ENCODE results near the gene OR5T1. TPM values are rescaled to one million over a fixed set of nuclear protein-coding genes. Genes with fewer than 3 reads are reported as not detected.

The OR5T1 gene
- total RNA-seq, 1 experiment from 2014 or later: not detected

DNA sequence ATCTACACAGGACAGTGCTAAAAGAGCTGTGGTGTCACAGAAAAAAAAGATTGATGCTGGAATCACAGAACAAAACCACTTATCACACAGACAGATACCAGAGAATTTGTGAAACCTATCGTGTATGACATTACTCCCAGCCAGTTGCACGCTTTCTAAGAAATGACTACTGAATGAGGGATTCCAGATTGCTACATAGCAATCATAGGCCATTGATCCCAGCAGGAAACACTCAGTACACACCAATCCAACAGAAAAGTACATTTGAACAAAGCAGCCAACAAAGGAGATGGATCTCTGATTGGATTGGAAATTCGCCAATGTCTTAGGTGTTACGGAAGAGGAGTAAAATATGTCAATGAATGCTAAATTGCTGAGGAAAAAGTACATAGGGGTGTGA, 22.9 kb downstream of the OR5T1 start:
- TF ChIP-seq, protein P1, sequence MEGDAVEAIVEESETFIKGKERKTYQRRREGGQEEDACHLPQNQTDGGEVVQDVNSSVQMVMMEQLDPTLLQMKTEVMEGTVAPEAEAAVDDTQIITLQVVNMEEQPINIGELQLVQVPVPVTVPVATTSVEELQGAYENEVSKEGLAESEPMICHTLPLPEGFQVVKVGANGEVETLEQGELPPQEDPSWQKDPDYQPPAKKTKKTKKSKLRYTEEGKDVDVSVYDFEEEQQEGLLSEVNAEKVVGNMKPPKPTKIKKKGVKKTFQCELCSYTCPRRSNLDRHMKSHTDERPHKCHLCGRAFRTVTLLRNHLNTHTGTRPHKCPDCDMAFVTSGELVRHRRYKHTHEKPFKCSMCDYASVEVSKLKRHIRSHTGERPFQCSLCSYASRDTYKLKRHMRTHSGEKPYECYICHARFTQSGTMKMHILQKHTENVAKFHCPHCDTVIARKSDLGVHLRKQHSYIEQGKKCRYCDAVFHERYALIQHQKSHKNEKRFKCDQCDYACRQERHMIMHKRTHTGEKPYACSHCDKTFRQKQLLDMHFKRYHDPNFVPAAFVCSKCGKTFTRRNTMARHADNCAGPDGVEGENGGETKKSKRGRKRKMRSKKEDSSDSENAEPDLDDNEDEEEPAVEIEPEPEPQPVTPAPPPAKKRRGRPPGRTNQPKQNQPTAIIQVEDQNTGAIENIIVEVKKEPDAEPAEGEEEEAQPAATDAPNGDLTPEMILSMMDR (conservative IDR thresholded peaks at IDR 0.05): no peak
- H2BK5ac ChIP-seq (ENCODE audit: insufficient read length, low read length): no peak overlapping the region
- H3K27ac ChIP-seq (ENCODE audit: insufficient read length, low read depth, low read length): no peak overlapping the region
- H2BK120ac ChIP-seq (ENCODE audit: low read depth, low read length, poor library complexity, severe bottlenecking): no peak overlapping the region
- H3K9me3 ChIP-seq (ENCODE audit: control insufficient read depth, low read depth, low read length): no peaks in the 10 kb centered on the region
- H3K9ac ChIP-seq (ENCODE audit: extremely low read depth, insufficient read length, low read length): no peak overlapping the region
- H3K4me1 ChIP-seq (ENCODE audit: insufficient read depth, low read length): no peaks in the 10 kb centered on the region
- H3K79me2 ChIP-seq (ENCODE audit: insufficient read depth, low read length): no peaks in the 10 kb centered on the region
- H3K23ac ChIP-seq (ENCODE audit: insufficient read length, low read depth, low read length): no peak overlapping the region
- no peak overlapping the region for H4K8ac ChIP-seq (replicated peaks; ENCODE audit: insufficient read length, low read depth, low read length)
- H2BK20ac ChIP-seq (ENCODE audit: low read depth, low read length, poor library complexity, severe bottlenecking): no peak overlapping the region
- no peak overlapping the region for H3K14ac ChIP-seq (ENCODE audit: insufficient read depth, low read length)
- no peak overlapping the region for H3K4ac ChIP-seq (ENCODE audit: low read depth, low read length)
- H3K4me2 ChIP-seq (ENCODE audit: insufficient read depth, insufficient read length, low read length): no peak overlapping the region
- H3K79me1 ChIP-seq (ENCODE audit: insufficient read depth, low read depth, low read length, poor library complexity, severe bottlenecking): no peaks in the 10 kb centered on the region
- Mint-ChIP-seq H3K9me3 (peaks cover 0 to 6% of the 10 kb centered on the region in 2 experiments; a peak in 2 of 5 replicates), H3K4me1 (no peaks in the 10 kb centered on the region), H3K27me3 (ENCODE audit: low read depth) (no peaks in the 10 kb centered on the region), H3K27ac (no peak overlapping the region), H3K4me3 (no peak overlapping the region), H3K36me3 (ENCODE audit: insufficient read depth in 1 of 3, low read depth in 3 of 3) (no peaks in the 10 kb centered on the region)
- H3K27me3 ChIP-seq (ENCODE audit: insufficient read depth, low read length): no peaks in the 10 kb centered on the region
- no peak overlapping the region for H2BK12ac ChIP-seq (ENCODE audit: insufficient read length, low read depth, low read length)
- H3K23me2 ChIP-seq (ENCODE audit: insufficient read length, low read depth, low read length, poor library complexity, severe bottlenecking): no peaks in the 10 kb centered on the region
- WGBS (ENCODE audit: extremely low coverage, insufficient read length, low lambda C conversion rate): no CpG with 5 or more reads among the region's 4 CpGs
- no peaks in the 10 kb centered on the region for H4K20me1 ChIP-seq (ENCODE audit: control insufficient read depth, insufficient read depth, insufficient read length)
- H2AK5ac ChIP-seq (ENCODE audit: insufficient read length, low read length): no peak overlapping the region
- no peak overlapping the region for H3K18ac ChIP-seq (ENCODE audit: insufficient read length, low read depth, low read length)
- no peak overlapping the region for H4K5ac ChIP-seq (ENCODE audit: insufficient read length, low read depth, low read length)
- no peak overlapping the region for H2BK15ac ChIP-seq (ENCODE audit: low read depth, low read length)
- no peak overlapping the region for H3K56ac ChIP-seq (ENCODE audit: insufficient read length, low read depth, low read length)
- no peak overlapping the region for H3T11ph ChIP-seq (ENCODE audit: low read length)
- DNase-seq: no peak
- H2AFZ ChIP-seq (ENCODE audit: low read length): no peak overlapping the region
- H4K91ac ChIP-seq (ENCODE audit: insufficient read length, low read depth, low read length): no peak overlapping the region
